ENCODE measurements around the gene PIK3CA.
"Not testable (repeated sequence)": the region's sequence is repeated elsewhere in the genome, so short reads cannot be mapped to it uniquely, and the experiment has no call there.

Gene PIK3CA

DNA sequence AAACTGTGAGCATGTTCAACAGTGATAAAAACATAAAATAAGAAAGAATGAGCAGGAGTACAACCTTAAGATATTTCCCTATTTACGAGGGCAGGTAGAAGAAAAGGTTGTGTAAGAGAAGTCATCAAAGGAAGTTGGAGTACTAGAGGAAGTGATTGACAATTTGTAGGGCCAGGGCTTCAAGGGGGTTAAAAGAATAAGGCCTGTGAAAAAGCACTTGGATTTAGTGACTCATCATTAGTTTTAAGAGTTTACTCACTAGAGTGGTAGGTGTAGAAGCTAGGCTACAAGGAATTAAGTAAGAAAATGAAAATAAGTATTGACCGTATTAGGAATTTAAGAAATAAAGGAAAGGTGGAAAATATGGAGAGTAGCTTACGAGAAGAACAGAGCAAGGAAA lies 79.2 kb downstream of the PIK3CA start:
- ChIA-PET CTCF (interaction anchor here (0.9 kb wide), 1 partner anchor 8 kb away, joined by 3 read pairs; no protein-coding TSS in a partner anchor), POLR2A (no interaction called here)
- TF ChIP-seq, protein P1, sequence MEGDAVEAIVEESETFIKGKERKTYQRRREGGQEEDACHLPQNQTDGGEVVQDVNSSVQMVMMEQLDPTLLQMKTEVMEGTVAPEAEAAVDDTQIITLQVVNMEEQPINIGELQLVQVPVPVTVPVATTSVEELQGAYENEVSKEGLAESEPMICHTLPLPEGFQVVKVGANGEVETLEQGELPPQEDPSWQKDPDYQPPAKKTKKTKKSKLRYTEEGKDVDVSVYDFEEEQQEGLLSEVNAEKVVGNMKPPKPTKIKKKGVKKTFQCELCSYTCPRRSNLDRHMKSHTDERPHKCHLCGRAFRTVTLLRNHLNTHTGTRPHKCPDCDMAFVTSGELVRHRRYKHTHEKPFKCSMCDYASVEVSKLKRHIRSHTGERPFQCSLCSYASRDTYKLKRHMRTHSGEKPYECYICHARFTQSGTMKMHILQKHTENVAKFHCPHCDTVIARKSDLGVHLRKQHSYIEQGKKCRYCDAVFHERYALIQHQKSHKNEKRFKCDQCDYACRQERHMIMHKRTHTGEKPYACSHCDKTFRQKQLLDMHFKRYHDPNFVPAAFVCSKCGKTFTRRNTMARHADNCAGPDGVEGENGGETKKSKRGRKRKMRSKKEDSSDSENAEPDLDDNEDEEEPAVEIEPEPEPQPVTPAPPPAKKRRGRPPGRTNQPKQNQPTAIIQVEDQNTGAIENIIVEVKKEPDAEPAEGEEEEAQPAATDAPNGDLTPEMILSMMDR (IDR thresholded peaks at IDR 0.05; ENCODE audit: control extremely low read depth, extremely low read depth, low read depth, missing control alignments): no peak
- DNase-seq (ENCODE audit: extremely low spot score): no peak

DNA sequence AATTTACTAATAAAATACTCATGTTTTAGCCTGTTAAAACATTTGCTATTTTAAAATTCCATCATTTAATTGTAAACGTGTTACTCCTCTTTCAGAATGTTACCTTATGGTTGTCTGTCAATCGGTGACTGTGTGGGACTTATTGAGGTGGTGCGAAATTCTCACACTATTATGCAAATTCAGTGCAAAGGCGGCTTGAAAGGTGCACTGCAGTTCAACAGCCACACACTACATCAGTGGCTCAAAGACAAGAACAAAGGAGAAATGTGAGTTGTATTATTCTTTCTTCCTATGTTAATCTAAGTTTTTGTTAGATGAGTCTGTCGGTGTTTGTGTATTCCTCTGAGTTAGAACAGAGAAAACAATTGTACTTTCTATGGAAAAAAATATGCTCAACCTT lies 81.0 kb downstream of the PIK3CA start:
- ChIA-PET POLR2A (no interaction called here), CTCF (no interaction called here)
- DNase-seq (ENCODE audit: extremely low spot score): no peak
- TF ChIP-seq, protein P1 (IDR thresholded peaks at IDR 0.05; ENCODE audit: control extremely low read depth, extremely low read depth, low read depth, missing control alignments): no peak

DNA sequence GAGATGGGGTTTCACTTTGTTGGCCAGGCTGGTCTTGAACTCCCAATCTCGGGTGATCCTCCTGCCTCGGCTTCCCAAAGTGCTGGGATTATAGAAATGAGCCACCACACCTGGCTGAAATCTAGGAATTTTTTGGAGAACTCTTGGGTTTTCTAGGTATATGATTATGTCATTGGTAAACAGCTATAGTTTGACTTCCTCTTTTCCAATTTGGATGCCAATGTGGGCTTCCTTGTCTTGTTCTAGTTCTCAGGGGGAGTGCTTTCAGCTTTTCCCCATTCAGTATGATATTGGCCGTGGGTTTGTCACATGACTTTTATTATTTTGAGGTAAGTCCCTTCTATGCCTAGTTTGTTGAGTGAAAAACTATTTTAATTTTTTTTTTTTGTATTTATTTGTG lies 84.9 kb downstream of the PIK3CA start:
- TF ChIP-seq, protein P1 (IDR thresholded peaks at IDR 0.05; ENCODE audit: control extremely low read depth, extremely low read depth, low read depth, missing control alignments): no peak
- no peak for DNase-seq (ENCODE audit: extremely low spot score)
- ChIA-PET CTCF (interaction anchor here (0.8 to 1.9 kb wide), 6 partner anchors 8 to 196 kb away, joined by 3 to 6 read pairs (median 4); no protein-coding TSS in a partner anchor), POLR2A (no interaction called here)

DNA sequence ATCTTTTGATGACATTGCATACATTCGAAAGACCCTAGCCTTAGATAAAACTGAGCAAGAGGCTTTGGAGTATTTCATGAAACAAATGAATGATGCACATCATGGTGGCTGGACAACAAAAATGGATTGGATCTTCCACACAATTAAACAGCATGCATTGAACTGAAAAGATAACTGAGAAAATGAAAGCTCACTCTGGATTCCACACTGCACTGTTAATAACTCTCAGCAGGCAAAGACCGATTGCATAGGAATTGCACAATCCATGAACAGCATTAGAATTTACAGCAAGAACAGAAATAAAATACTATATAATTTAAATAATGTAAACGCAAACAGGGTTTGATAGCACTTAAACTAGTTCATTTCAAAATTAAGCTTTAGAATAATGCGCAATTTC lies 86.0 kb downstream of the PIK3CA start:
- ChIA-PET CTCF (interaction anchor here (0.8 to 1.5 kb wide), 6 partner anchors 13 to 197 kb away, joined by 3 to 4 read pairs (median 3); partner anchors contain the start of gene KCNMB3), POLR2A (interaction anchor here (0.6 kb wide), 1 partner anchor 13 kb away, joined by 7 read pairs; no protein-coding TSS in a partner anchor)
- TF ChIP-seq, protein P1 (IDR thresholded peaks at IDR 0.05; ENCODE audit: control extremely low read depth, extremely low read depth, low read depth, missing control alignments): no peak
- DNase-seq (ENCODE audit: extremely low spot score): no peak

DNA sequence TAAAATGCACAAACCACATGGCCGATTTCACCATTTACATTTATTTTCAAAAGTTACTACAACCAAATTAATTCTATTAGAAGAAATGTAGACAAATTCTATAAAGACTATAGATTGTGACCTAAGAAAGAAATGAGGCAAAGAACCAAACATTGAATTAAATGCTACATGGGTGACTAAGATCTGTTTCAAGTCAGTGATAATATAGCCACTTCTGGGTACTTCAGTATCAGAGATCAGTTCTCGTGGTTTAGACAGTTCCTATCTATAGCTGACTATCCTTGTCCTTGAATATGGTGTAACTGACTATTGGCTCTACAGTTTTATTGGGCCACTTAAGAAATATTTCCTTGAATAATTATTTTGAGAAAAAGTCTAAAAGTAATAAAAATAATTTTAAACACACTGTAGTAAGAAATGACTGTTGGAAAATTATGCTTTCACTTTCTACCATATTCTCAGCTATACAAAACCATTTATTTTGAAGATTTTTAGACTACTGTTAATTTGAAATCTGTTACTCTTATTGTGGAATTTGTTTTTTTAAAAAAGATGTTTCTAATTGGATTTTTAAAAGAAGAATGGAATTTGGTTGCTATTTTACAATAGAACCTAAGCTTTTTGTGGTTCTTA lies 88.6 kb downstream of the PIK3CA start:
- POLR2A ChIA-PET: no interaction called here
- CTCF ChIA-PET: no interaction called here
- no peak for DNase-seq (ENCODE audit: extremely low spot score)
- TF ChIP-seq, protein P1 (IDR thresholded peaks at IDR 0.05; ENCODE audit: control extremely low read depth, extremely low read depth, low read depth, missing control alignments): no peak

DNA sequence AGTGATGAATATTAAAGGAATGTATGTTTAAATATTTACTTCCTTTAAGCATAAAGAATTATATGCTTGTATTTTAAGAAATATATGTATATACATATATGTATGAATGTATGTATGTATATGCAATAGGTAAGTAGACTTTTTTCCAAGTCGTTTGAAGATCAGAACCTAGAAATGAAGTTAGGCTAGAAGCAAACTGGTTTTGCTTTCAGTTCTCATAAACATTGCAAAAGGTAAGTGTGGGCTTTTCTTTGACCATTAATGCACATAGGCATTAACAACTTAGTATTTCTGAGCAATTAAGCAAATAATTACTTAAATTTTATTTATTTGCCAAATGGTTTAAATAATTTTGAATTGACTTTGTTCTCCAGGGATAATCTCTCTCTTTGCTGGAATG lies 92.1 kb downstream of the PIK3CA start:
- CTCF ChIA-PET; POLR2A ChIA-PET; DNase-seq (ENCODE audit: extremely low spot score): not testable (repeated sequence)

DNA sequence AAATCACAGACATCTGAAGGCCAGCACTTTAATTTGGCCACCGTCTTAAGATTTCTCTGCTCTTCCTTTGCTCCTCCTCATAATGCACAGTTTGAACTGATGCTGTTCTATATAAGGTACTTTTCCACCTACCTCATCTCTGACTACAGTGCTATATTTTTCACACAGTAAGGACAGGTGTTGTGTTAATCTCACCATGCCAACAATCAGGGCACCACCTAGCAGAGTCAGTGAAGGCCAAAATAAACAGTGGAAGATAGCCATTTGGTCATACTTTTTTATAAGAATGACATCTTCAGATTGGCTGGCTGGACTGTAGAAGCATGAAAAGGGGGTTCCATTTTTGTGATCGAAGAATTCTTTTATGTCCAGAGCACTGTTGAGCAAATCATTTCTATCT lies 94.7 kb downstream of the PIK3CA start:
- CTCF ChIA-PET: interaction anchor here (1.2 kb wide), 1 partner anchor 12 kb away, joined by 4 read pairs; no protein-coding TSS in a partner anchor
- POLR2A ChIA-PET; DNase-seq (ENCODE audit: extremely low spot score): not testable (repeated sequence)

Data from GM10248 (cell line).